Immature natural killer cell (primary cell): ENCODE data around the gene FRMD3. TPM values are rescaled to one million over a fixed set of nuclear protein-coding genes. Genes with fewer than 3 reads are reported as not detected.
A peak's percentile ranks its signal among the peaks of the same experiment; 100 is the strongest.

Experiments used
- DNase-seq, 3 donors: peaks; one replicate each; pipeline ENCODE4 v3.0.0; 2022; ENCODE audit warnings: mixed read lengths in 1 of 3
- H3K27ac Mint-ChIP-seq, 6 donors: one replicate each; pipeline ENCODE4 v1.8.0; 2020; ENCODE audit warnings: mixed read lengths in 6 of 6, mild to moderate bottlenecking in 5 of 6, inconsistent platforms in 4 of 6, moderate library complexity in 3 of 6
- H3K27me3 Mint-ChIP-seq, 3 donors: one replicate each; pipeline ENCODE4 v1.8.0; 2020 to 2021; ENCODE audit warnings: low read depth in 3 of 3, mild to moderate bottlenecking in 3 of 3, mixed read lengths in 3 of 3, moderate library complexity in 3 of 3, inconsistent platforms in 1 of 3
- H3K36me3 Mint-ChIP-seq, 3 donors: one replicate each; pipeline ENCODE4 v1.8.0; 2020; ENCODE audit warnings: mixed read lengths in 3 of 3, inconsistent platforms in 2 of 3, mild to moderate bottlenecking in 2 of 3
- H3K4me1 Mint-ChIP-seq, 2 donors: one replicate each; pipeline ENCODE4 v1.8.0; 2020; ENCODE audit warnings: inconsistent platforms in 2 of 2, mild to moderate bottlenecking in 2 of 2, mixed read lengths in 2 of 2, moderate library complexity in 1 of 2
- H3K4me3 Mint-ChIP-seq, 5 donors: one replicate each; pipeline ENCODE4 v1.8.0; 2020; ENCODE audit warnings: mild to moderate bottlenecking in 5 of 5, mixed read lengths in 5 of 5, inconsistent platforms in 3 of 5, moderate library complexity in 3 of 5
- H3K9me3 Mint-ChIP-seq, 6 donors: one replicate each; pipeline ENCODE4 v1.8.0; 2020; ENCODE audit warnings: mild to moderate bottlenecking in 6 of 6, mixed read lengths in 6 of 6, inconsistent platforms in 4 of 6, moderate library complexity in 3 of 6
- polyA plus RNA-seq, 3 donors: library from polyadenylated mRNA; unstranded; fragments of 300-500 nt; fragmentation: Illumina TruSeq; gene quantifications; one replicate each; pipeline ENCODE4 v1.2.3, GENCODE V29; 2021

The FRMD3 gene
- polyA plus RNA-seq, 3 donors from 2014 or later = 1.1 to 2.6 TPM; not detected in 1

- DNase-seq = no peak
- peaks cover 3 to 6% (median 5%) of the 10 kb centered on the region in 6 donors for H3K9me3 Mint-ChIP-seq
- H3K4me1 Mint-ChIP-seq = peaks cover 19% of the 10 kb centered on the region in 2 donors
- H3K27ac Mint-ChIP-seq = no peak overlapping the region
- peaks cover 0 to 6% (median 3%) of the 10 kb centered on the region in 3 donors for H3K27me3 Mint-ChIP-seq
- no peak overlapping the region for H3K4me3 Mint-ChIP-seq
- H3K36me3 Mint-ChIP-seq = no peaks in the 10 kb centered on the region
These were observed 61.1 kb downstream of the FRMD3 start for GRCh38 chr9:83477120-83477519.

- Mint-ChIP-seq H3K27me3 (peaks cover 0 to 6% (median 3%) of the 10 kb centered on the region in 3 donors), H3K27ac (no peak overlapping the region), H3K4me1 (peaks cover 19% of the 10 kb centered on the region in 2 donors), H3K4me3 (no peak overlapping the region), H3K9me3 (peaks cover 3 to 6% (median 5%) of the 10 kb centered on the region in 6 donors), H3K36me3 (no peaks in the 10 kb centered on the region)
- no peak for DNase-seq
These were observed 61.7 kb downstream of the FRMD3 start for GRCh38 chr9:83476513-83476912.

- Mint-ChIP-seq H3K27ac (no peak overlapping the region), H3K4me3 (no peak overlapping the region), H3K9me3 (peaks cover 3 to 6% (median 5%) of the 10 kb centered on the region in 6 donors), H3K36me3 (no peaks in the 10 kb centered on the region), H3K4me1 (peaks cover 19% of the 10 kb centered on the region in 2 donors), H3K27me3 (peaks cover 0 to 5% (median 3%) of the 10 kb centered on the region in 3 donors)
- no peak for DNase-seq
These were observed 62.5 kb downstream of the FRMD3 start for GRCh38 chr9:83475741-83476140.

- Mint-ChIP-seq H3K4me1 (peaks cover 19% of the 10 kb centered on the region in 2 donors), H3K27ac (peak overlapping the region in 3 of 6 donors; percentile 88 to 95 (median 89)), H3K36me3 (no peaks in the 10 kb centered on the region), H3K27me3 (peaks cover 0 to 6% (median 4%) of the 10 kb centered on the region in 3 donors), H3K4me3 (no peak overlapping the region), H3K9me3 (peaks cover 3 to 6% (median 5%) of the 10 kb centered on the region in 6 donors)
- DNase-seq = no peak
These were observed 63.6 kb downstream of the FRMD3 start for GRCh38 chr9:83474631-83475030.

GRCh38 chr9:83473488-83473971, 64.7 kb downstream of the FRMD3 start:
- H3K27me3 Mint-ChIP-seq = peaks cover 0 to 3% (median 0%) of the 10 kb centered on the region in 3 donors
- DNase-seq = peak; percentile 20 to 26 (median 23)
- H3K4me3 Mint-ChIP-seq = peak overlapping the region; percentile 78 to 91 (median 85)
- H3K36me3 Mint-ChIP-seq = no peaks in the 10 kb centered on the region
- H3K9me3 Mint-ChIP-seq = no peaks in the 10 kb centered on the region
- H3K4me1 Mint-ChIP-seq = peaks cover 19% of the 10 kb centered on the region in 2 donors
- peak overlapping the region; percentile 85 to 95 (median 92) for H3K27ac Mint-ChIP-seq

- no peaks in the 10 kb centered on the region for H3K36me3 Mint-ChIP-seq
- peaks cover 0 to 3% (median 0%) of the 10 kb centered on the region in 3 donors for H3K27me3 Mint-ChIP-seq
- no peak for DNase-seq
- peak overlapping the region; percentile 78 to 91 (median 85) for H3K4me3 Mint-ChIP-seq
- peak overlapping the region; percentile 85 to 95 (median 92) for H3K27ac Mint-ChIP-seq
- no peaks in the 10 kb centered on the region for H3K9me3 Mint-ChIP-seq
- peaks cover 19% of the 10 kb centered on the region in 2 donors for H3K4me1 Mint-ChIP-seq
These were observed 65.4 kb downstream of the FRMD3 start for GRCh38 chr9:83472764-83473163.

GRCh38 chr9:83472221-83472665, 66.0 kb downstream of the FRMD3 start:
- peaks cover 0 to 3% (median 0%) of the 10 kb centered on the region in 3 donors for H3K27me3 Mint-ChIP-seq
- no peaks in the 10 kb centered on the region for H3K9me3 Mint-ChIP-seq
- DNase-seq = no peak
- H3K4me3 Mint-ChIP-seq = peak overlapping the region in 2 of 5 donors; percentile 15
- H3K27ac Mint-ChIP-seq = peak overlapping the region in 4 of 6 donors; percentile 25 to 88 (median 54)
- H3K4me1 Mint-ChIP-seq = peaks cover 19% of the 10 kb centered on the region in 2 donors
- no peaks in the 10 kb centered on the region for H3K36me3 Mint-ChIP-seq

GRCh38 chr9:83471241-83471640, 67.0 kb downstream of the FRMD3 start:
- Mint-ChIP-seq H3K4me1 (peaks cover 19% of the 10 kb centered on the region in 2 donors), H3K9me3 (no peaks in the 10 kb centered on the region), H3K36me3 (no peaks in the 10 kb centered on the region), H3K27me3 (peaks cover 0 to 3% (median 0%) of the 10 kb centered on the region in 3 donors), H3K4me3 (no peak overlapping the region), H3K27ac (peak overlapping the region in 3 of 6 donors; percentile 24 to 33 (median 24))
- DNase-seq = no peak

- Mint-ChIP-seq H3K9me3 (no peaks in the 10 kb centered on the region), H3K27ac (no peak overlapping the region), H3K27me3 (peaks cover 0 to 3% (median 0%) of the 10 kb centered on the region in 3 donors), H3K4me3 (no peak overlapping the region), H3K36me3 (no peaks in the 10 kb centered on the region), H3K4me1 (peaks cover 19% of the 10 kb centered on the region in 2 donors)
- no peak for DNase-seq
These were observed 68.5 kb downstream of the FRMD3 start for GRCh38 chr9:83469722-83470121.

GRCh38 chr9:83468821-83469220, 69.4 kb downstream of the FRMD3 start:
- Mint-ChIP-seq H3K27ac (no peak overlapping the region), H3K36me3 (peaks cover 0 to 4% (median 0%) of the 10 kb centered on the region in 3 donors), H3K9me3 (no peaks in the 10 kb centered on the region), H3K4me3 (no peak overlapping the region), H3K27me3 (peaks cover 0 to 3% (median 0%) of the 10 kb centered on the region in 3 donors), H3K4me1 (peaks cover 12 to 13% of the 10 kb centered on the region in 2 donors)
- DNase-seq = no peak

- peaks cover 0 to 6% (median 0%) of the 10 kb centered on the region in 3 donors for H3K36me3 Mint-ChIP-seq
- H3K4me1 Mint-ChIP-seq = no peaks in the 10 kb centered on the region
- no peak for DNase-seq
- no peak overlapping the region for H3K27ac Mint-ChIP-seq
- H3K27me3 Mint-ChIP-seq = peaks cover 0 to 3% (median 0%) of the 10 kb centered on the region in 3 donors
- H3K9me3 Mint-ChIP-seq = no peaks in the 10 kb centered on the region
- no peak overlapping the region for H3K4me3 Mint-ChIP-seq
These were observed 71.3 kb downstream of the FRMD3 start for GRCh38 chr9:83466877-83467276.

GRCh38 chr9:83466351-83466750, 71.8 kb downstream of the FRMD3 start:
- Mint-ChIP-seq H3K36me3 (peaks cover under 1 to 6% (median under 1%) of the 10 kb centered on the region in 3 donors), H3K9me3 (no peaks in the 10 kb centered on the region), H3K27me3 (peaks cover 0 to 3% (median 0%) of the 10 kb centered on the region in 3 donors), H3K27ac (no peak overlapping the region), H3K4me1 (no peaks in the 10 kb centered on the region), H3K4me3 (no peak overlapping the region)
- DNase-seq = no peak

- H3K9me3 Mint-ChIP-seq = peaks cover 0 to 2% (median 0%) of the 10 kb centered on the region in 6 donors
- DNase-seq = no peak
- H3K4me1 Mint-ChIP-seq = no peaks in the 10 kb centered on the region
- no peak overlapping the region for H3K27ac Mint-ChIP-seq
- H3K27me3 Mint-ChIP-seq = no peaks in the 10 kb centered on the region
- H3K36me3 Mint-ChIP-seq = peaks cover 6 to 7% (median 6%) of the 10 kb centered on the region in 3 donors
- H3K4me3 Mint-ChIP-seq = no peak overlapping the region
These were observed 78.4 kb downstream of the FRMD3 start for GRCh38 chr9:83459830-83460229.

GRCh38 chr9:83458530-83458929, 79.7 kb downstream of the FRMD3 start:
- peaks cover 0 to 7% (median 6%) of the 10 kb centered on the region in 3 donors for H3K36me3 Mint-ChIP-seq
- H3K9me3 Mint-ChIP-seq = peaks cover 0 to 2% (median 0%) of the 10 kb centered on the region in 6 donors
- H3K27me3 Mint-ChIP-seq = no peaks in the 10 kb centered on the region
- no peak for DNase-seq
- H3K4me1 Mint-ChIP-seq = no peaks in the 10 kb centered on the region
- no peak overlapping the region for H3K4me3 Mint-ChIP-seq
- H3K27ac Mint-ChIP-seq = no peak overlapping the region
